ENCODE results near the gene POLR1D. TPM values are rescaled to one million over a fixed set of nuclear protein-coding genes. Genes with fewer than 3 reads are reported as not detected.
A peak's percentile ranks its signal among the peaks of the same experiment; 100 is the strongest.

The POLR1D gene
- total and polyA plus RNA-seq, 5 donors from 2014 or later = 150 to 239 (median 185) TPM

DNA sequence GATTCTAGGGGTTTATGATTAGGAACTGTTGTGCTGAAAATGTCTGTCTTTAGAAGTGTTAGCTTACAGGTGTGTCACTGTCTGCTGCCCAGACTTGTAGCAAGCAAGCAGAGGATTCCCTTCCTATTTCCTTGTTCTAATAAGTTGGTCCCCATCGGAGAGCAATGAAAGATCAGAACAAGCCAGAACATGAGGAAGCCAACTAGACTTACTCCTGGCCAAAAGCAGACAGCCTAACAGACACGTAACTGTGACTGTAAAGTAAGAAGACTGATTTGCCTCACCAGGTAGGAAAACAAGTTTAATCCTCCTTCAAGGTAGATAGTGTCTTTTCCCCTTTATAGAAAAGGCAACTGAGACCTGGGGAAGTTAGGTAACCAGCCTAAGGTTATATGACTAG is 12.5 kb downstream of the POLR1D start:
- Histone ChIP-seq H3K27ac (ENCODE audit: insufficient read depth, low read length, poor library complexity, severe bottlenecking) (no peak overlapping the region), H3K9me3 (ENCODE audit: control insufficient read depth in 2 of 2, low read length in 2 of 2) (no peaks in the 10 kb centered on the region), H3K27me3 (ENCODE audit: control insufficient read depth, insufficient read depth, low read length) (no peaks in the 10 kb centered on the region), H3K36me3 (ENCODE audit: control insufficient read depth, insufficient read depth, low read length) (peaks cover 24% of the 10 kb centered on the region), H3K4me1 (ENCODE audit: control insufficient read depth, insufficient read depth, low read length, poor library complexity, severe bottlenecking) (peaks cover 17% of the 10 kb centered on the region), H3K4me3 (ENCODE audit: low read depth, low read length) (no peak overlapping the region)
- no peak for DNase-seq
- H3K27ac Mint-ChIP-seq = peak overlapping the region in 2 of 3 donors; percentile 7 to 42
- H3K4me3 Mint-ChIP-seq = no peak overlapping the region
- no peaks in the 10 kb centered on the region for H3K27me3 Mint-ChIP-seq
- H3K4me1 Mint-ChIP-seq = peaks cover 33 to 75% (median 60%) of the 10 kb centered on the region in 4 donors
- H3K36me3 Mint-ChIP-seq = peaks cover 17% of the 10 kb centered on the region
- ATAC-seq (ENCODE audit: low read depth in 2 of 2) = no peak
- no peaks in the 10 kb centered on the region for H3K9me3 Mint-ChIP-seq

DNA sequence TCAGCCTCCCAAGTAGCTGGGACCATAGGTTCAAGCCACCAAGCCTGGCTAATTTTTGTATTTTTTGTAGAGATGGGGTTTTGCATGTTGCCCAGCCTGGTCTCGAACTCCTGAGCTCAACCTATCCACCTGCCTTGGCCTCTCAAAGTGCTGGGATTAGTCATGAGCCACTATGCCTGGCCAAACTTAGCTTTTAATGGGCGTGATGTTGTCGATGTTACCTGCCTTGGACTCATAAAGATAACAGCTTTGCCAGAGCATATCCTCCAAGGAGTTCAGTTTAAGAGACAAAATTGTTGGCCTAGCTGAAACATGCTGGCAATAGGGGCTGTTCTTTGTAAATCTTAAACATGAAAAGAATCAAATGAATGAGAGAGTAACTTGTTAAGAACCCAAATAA is 13.1 kb downstream of the POLR1D start:
- Histone ChIP-seq H3K27ac (ENCODE audit: insufficient read depth, low read length, poor library complexity, severe bottlenecking) (no peak overlapping the region), H3K9me3 (ENCODE audit: control insufficient read depth in 2 of 2, low read length in 2 of 2) (no peaks in the 10 kb centered on the region), H3K36me3 (ENCODE audit: control insufficient read depth, insufficient read depth, low read length) (peaks cover 24% of the 10 kb centered on the region), H3K4me1 (ENCODE audit: control insufficient read depth, insufficient read depth, low read length, poor library complexity, severe bottlenecking) (peaks cover 17% of the 10 kb centered on the region), H3K27me3 (ENCODE audit: control insufficient read depth, insufficient read depth, low read length) (no peaks in the 10 kb centered on the region), H3K4me3 (ENCODE audit: low read depth, low read length) (no peak overlapping the region)
- H3K9me3 Mint-ChIP-seq = no peaks in the 10 kb centered on the region
- no peak overlapping the region for H3K4me3 Mint-ChIP-seq
- H3K27me3 Mint-ChIP-seq = no peaks in the 10 kb centered on the region
- H3K27ac Mint-ChIP-seq = peak overlapping the region in 1 of 3 donors; percentile 15
- ATAC-seq (ENCODE audit: low read depth in 2 of 2) = no peak
- H3K36me3 Mint-ChIP-seq = peaks cover 17% of the 10 kb centered on the region
- DNase-seq = no peak
- H3K4me1 Mint-ChIP-seq = peaks cover 38 to 80% (median 65%) of the 10 kb centered on the region in 4 donors

DNA sequence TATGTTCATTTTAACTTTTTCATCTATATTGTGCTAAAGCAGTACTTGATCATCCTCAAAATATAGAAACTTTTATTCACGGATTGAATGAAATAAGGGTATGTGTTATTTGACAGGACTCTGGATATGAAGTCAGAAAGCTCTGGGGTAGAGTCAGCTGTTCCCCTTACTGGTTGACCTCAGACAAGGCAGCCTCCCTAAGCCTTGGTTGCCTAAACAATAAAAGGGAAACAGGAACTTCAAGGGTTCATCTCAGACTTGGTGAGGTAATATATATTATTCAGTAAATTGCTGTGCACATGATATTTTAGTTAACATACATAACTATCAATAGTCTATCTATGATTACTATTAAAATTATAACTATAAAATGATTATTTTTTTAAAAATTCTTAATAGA is 13.6 kb downstream of the POLR1D start:
- Histone ChIP-seq H3K9me3 (ENCODE audit: control insufficient read depth in 2 of 2, low read length in 2 of 2) (no peaks in the 10 kb centered on the region), H3K4me1 (ENCODE audit: control insufficient read depth, insufficient read depth, low read length, poor library complexity, severe bottlenecking) (peaks cover 17% of the 10 kb centered on the region), H3K36me3 (ENCODE audit: control insufficient read depth, insufficient read depth, low read length) (peaks cover 24% of the 10 kb centered on the region), H3K4me3 (ENCODE audit: low read depth, low read length) (no peak overlapping the region), H3K27me3 (ENCODE audit: control insufficient read depth, insufficient read depth, low read length) (no peaks in the 10 kb centered on the region), H3K27ac (ENCODE audit: insufficient read depth, low read length, poor library complexity, severe bottlenecking) (no peak overlapping the region)
- Mint-ChIP-seq H3K4me3 (no peak overlapping the region), H3K27ac (no peak overlapping the region), H3K4me1 (peaks cover 43 to 81% (median 67%) of the 10 kb centered on the region in 4 donors), H3K9me3 (no peaks in the 10 kb centered on the region), H3K27me3 (no peaks in the 10 kb centered on the region), H3K36me3 (peaks cover 15% of the 10 kb centered on the region)
- DNase-seq = no peak
- ATAC-seq (ENCODE audit: low read depth in 2 of 2) = no peak

DNA sequence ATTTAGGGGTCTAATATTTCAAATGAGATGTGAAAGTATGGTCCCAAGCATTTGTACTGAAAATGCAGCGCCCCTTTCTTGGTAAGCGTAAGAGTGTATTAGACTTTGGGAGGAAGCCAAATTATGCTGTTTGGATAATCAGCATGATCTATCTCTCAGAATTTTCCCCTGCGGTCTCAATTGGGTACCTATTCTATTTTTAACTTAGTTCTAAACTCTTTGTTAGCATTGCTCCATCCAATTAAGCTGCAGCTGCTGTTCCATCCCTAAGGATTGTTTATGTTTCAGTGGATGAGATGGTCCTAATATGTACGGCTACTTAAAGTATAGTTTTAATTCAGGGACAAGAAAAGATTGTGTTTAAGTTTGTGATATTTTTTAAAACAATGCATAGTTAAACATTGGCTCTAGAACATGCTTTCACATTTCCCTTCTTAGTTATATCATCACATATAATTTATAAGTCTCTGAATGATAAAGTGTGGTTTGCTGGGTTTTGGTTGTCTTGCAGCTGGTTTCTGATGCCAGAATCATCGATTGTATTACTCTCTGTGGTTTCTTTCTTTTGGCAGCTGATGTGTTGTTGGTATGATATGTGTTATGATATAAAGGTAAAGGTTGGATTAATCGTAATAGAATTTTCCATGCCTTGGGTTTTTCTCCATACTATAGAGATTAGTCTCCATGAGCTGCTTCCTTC is 15.0 kb downstream of the POLR1D start:
- DNase-seq = peak in 1 of 3 donors; percentile 6
- Mint-ChIP-seq H3K36me3 (peaks cover 12% of the 10 kb centered on the region), H3K4me1 (peaks cover 45 to 69% (median 60%) of the 10 kb centered on the region in 4 donors), H3K27ac (peak overlapping the region in 2 of 3 donors; percentile 39 to 77), H3K27me3 (no peaks in the 10 kb centered on the region), H3K4me3 (peak overlapping the region in 1 of 4 donors; percentile 6), H3K9me3 (no peaks in the 10 kb centered on the region)
- H3K4me3 ChIP-seq (ENCODE audit: low read depth, low read length) = no peak overlapping the region
- peaks cover 14% of the 10 kb centered on the region for H3K36me3 ChIP-seq (ENCODE audit: control insufficient read depth, insufficient read depth, low read length)
- ATAC-seq (ENCODE audit: low read depth in 2 of 2) = no peak
- peaks cover 17% of the 10 kb centered on the region for H3K4me1 ChIP-seq (ENCODE audit: control insufficient read depth, insufficient read depth, low read length, poor library complexity, severe bottlenecking)
- no peaks in the 10 kb centered on the region for H3K9me3 ChIP-seq (ENCODE audit: control insufficient read depth in 2 of 2, low read length in 2 of 2)
- no peaks in the 10 kb centered on the region for H3K27me3 ChIP-seq (ENCODE audit: control insufficient read depth, insufficient read depth, low read length)
- peak overlapping the region; percentile 7 for H3K27ac ChIP-seq (ENCODE audit: insufficient read depth, low read length, poor library complexity, severe bottlenecking)

DNA sequence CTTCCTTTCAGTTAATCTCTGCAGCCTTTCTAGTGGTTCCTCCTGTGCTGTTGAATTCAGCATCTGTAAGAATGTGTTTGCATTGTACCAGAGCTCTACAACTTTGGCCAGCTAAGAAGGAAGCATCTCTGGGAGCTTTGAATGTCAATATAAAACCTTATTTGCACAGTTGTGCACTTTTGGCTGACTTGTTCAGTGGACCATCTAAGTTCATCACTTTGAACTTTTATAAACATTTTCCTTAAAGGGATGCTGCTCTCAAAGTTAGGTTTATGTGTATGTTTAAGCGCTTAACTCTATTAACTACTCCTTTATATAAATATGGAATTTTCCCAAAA is 15.6 kb downstream of the POLR1D start:
- Mint-ChIP-seq H3K36me3 (peaks cover 12% of the 10 kb centered on the region), H3K4me3 (peak overlapping the region in 1 of 4 donors; percentile 6), H3K9me3 (no peaks in the 10 kb centered on the region), H3K27ac (peak overlapping the region in 1 of 3 donors; percentile 77), H3K4me1 (peaks cover 47 to 68% (median 60%) of the 10 kb centered on the region in 4 donors), H3K27me3 (no peaks in the 10 kb centered on the region)
- H3K9me3 ChIP-seq (ENCODE audit: control insufficient read depth in 2 of 2, low read length in 2 of 2) = no peaks in the 10 kb centered on the region
- ATAC-seq (ENCODE audit: low read depth in 2 of 2) = no peak
- H3K27me3 ChIP-seq (ENCODE audit: control insufficient read depth, insufficient read depth, low read length) = no peaks in the 10 kb centered on the region
- no peak for DNase-seq
- H3K27ac ChIP-seq (ENCODE audit: insufficient read depth, low read length, poor library complexity, severe bottlenecking) = peak overlapping the region; percentile 7
- H3K4me3 ChIP-seq (ENCODE audit: low read depth, low read length) = no peak overlapping the region
- peaks cover 17% of the 10 kb centered on the region for H3K4me1 ChIP-seq (ENCODE audit: control insufficient read depth, insufficient read depth, low read length, poor library complexity, severe bottlenecking)
- peaks cover 9% of the 10 kb centered on the region for H3K36me3 ChIP-seq (ENCODE audit: control insufficient read depth, insufficient read depth, low read length)

DNA sequence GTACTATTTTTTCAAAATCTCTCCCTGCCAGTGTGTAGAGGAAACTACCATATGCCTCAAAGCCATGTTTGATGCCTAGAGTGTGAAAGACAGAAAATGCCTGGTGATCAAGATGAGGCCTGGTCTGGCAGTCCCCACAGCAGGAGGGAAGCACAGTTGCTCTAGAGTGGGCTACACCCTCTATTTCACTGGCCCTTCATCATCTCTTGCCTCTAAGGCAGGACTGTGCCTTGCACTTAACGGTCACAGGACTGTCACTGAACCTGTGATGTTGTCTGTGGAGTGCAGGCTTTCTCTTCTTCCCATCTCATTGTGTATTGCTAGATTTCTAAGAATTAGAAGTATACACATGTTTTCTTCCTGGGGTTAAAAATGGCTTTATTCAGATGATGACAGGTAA is 16.3 kb downstream of the POLR1D start:
- Mint-ChIP-seq H3K27ac (peak overlapping the region in 2 of 3 donors; percentile 27 to 45), H3K9me3 (no peaks in the 10 kb centered on the region), H3K27me3 (no peaks in the 10 kb centered on the region), H3K4me3 (peak overlapping the region in 1 of 4 donors; percentile 2), H3K36me3 (peaks cover 7% of the 10 kb centered on the region), H3K4me1 (peaks cover 50 to 68% (median 59%) of the 10 kb centered on the region in 4 donors)
- peaks cover 6% of the 10 kb centered on the region for H3K36me3 ChIP-seq (ENCODE audit: control insufficient read depth, insufficient read depth, low read length)
- no peak for DNase-seq
- H3K4me3 ChIP-seq (ENCODE audit: low read depth, low read length) = no peak overlapping the region
- H3K27me3 ChIP-seq (ENCODE audit: control insufficient read depth, insufficient read depth, low read length) = no peaks in the 10 kb centered on the region
- H3K27ac ChIP-seq (ENCODE audit: insufficient read depth, low read length, poor library complexity, severe bottlenecking) = no peak overlapping the region
- H3K4me1 ChIP-seq (ENCODE audit: control insufficient read depth, insufficient read depth, low read length, poor library complexity, severe bottlenecking) = peaks cover 17% of the 10 kb centered on the region
- no peak for ATAC-seq (ENCODE audit: low read depth in 2 of 2)
- H3K9me3 ChIP-seq (ENCODE audit: control insufficient read depth in 2 of 2, low read length in 2 of 2) = no peaks in the 10 kb centered on the region

DNA sequence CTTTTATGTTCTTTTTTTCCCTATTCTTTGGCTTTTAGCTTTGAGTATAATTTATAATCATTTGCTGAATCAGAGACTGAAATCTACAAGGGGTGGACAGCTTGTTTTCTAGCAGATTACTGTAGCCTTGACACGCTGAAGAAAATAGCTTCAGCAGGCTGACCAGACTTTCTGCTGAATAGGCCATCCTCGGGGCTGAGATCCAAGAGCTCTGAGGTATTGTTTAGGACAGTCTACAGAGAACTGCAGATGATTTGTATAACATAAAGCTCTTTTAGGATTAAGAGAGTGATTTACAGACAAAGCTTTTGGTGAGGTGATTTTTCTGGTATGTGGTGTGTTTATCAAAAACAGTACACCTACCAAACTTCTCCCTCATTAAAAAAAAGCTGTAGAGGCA is 16.8 kb downstream of the POLR1D start:
- Mint-ChIP-seq H3K27me3 (no peaks in the 10 kb centered on the region), H3K36me3 (peaks cover 4% of the 10 kb centered on the region), H3K9me3 (no peaks in the 10 kb centered on the region), H3K4me1 (peaks cover 53 to 72% (median 62%) of the 10 kb centered on the region in 4 donors), H3K4me3 (peak overlapping the region in 1 of 4 donors; percentile 2), H3K27ac (peak overlapping the region in 2 of 3 donors; percentile 27 to 45)
- Histone ChIP-seq H3K27me3 (ENCODE audit: control insufficient read depth, insufficient read depth, low read length) (no peaks in the 10 kb centered on the region), H3K9me3 (ENCODE audit: control insufficient read depth in 2 of 2, low read length in 2 of 2) (no peaks in the 10 kb centered on the region), H3K27ac (ENCODE audit: insufficient read depth, low read length, poor library complexity, severe bottlenecking) (no peak overlapping the region), H3K4me3 (ENCODE audit: low read depth, low read length) (no peak overlapping the region), H3K4me1 (ENCODE audit: control insufficient read depth, insufficient read depth, low read length, poor library complexity, severe bottlenecking) (peaks cover 17% of the 10 kb centered on the region), H3K36me3 (ENCODE audit: control insufficient read depth, insufficient read depth, low read length) (peaks cover 5% of the 10 kb centered on the region)
- DNase-seq (no peak), ATAC-seq (ENCODE audit: low read depth in 2 of 2) (no peak)

DNA sequence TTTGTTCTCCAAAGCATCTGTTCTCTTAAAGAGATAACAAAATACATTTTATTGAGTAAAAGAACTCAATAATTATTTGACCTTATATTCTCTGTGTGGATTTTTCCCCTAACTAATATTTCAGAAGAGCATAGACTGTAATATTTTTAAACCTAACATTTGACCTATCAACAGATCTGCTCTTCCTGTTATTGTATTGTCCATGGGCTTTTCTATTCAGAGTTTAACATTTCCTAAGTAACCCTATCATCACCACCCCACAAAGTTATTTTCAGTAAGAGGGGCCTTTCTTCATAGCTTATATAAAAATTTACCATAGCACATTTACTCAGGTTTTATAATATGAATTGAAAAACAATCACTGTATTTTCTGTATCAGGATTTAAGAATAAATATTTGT is 17.5 kb downstream of the POLR1D start:
- no peak overlapping the region for H3K27ac ChIP-seq (ENCODE audit: insufficient read depth, low read length, poor library complexity, severe bottlenecking)
- no peaks in the 10 kb centered on the region for H3K9me3 ChIP-seq (ENCODE audit: control insufficient read depth in 2 of 2, low read length in 2 of 2)
- peaks cover 55 to 73% (median 63%) of the 10 kb centered on the region in 4 donors for H3K4me1 Mint-ChIP-seq
- DNase-seq (no peak), ATAC-seq (ENCODE audit: low read depth in 2 of 2) (no peak)
- H3K36me3 ChIP-seq (ENCODE audit: control insufficient read depth, insufficient read depth, low read length) = peaks cover 4% of the 10 kb centered on the region
- peak overlapping the region in 1 of 3 donors; percentile 27 for H3K27ac Mint-ChIP-seq
- H3K4me3 ChIP-seq (ENCODE audit: low read depth, low read length) = no peak overlapping the region
- H3K27me3 Mint-ChIP-seq = no peaks in the 10 kb centered on the region
- H3K36me3 Mint-ChIP-seq = peaks cover 4% of the 10 kb centered on the region
- H3K4me1 ChIP-seq (ENCODE audit: control insufficient read depth, insufficient read depth, low read length, poor library complexity, severe bottlenecking) = peaks cover 17% of the 10 kb centered on the region
- H3K27me3 ChIP-seq (ENCODE audit: control insufficient read depth, insufficient read depth, low read length) = no peaks in the 10 kb centered on the region
- no peaks in the 10 kb centered on the region for H3K9me3 Mint-ChIP-seq
- peak overlapping the region in 1 of 4 donors; percentile 5 for H3K4me3 Mint-ChIP-seq
